GM19372 (cell line): ENCODE data around the gene ACOX3.
"Not testable (repeated sequence)": the region's sequence is repeated elsewhere in the genome, so short reads cannot be mapped to it uniquely, and the experiment has no call there.

Experiments used
- ATAC-seq: cut with Tn5 transposase; IDR thresholded peaks from one replicate; pipeline ENCODE4 v1.9.1; 2021; ENCODE audit warnings: mild to moderate bottlenecking, low read depth, moderate library complexity; ENCODE audit not compliant: unreplicated experiment

Gene ACOX3

DNA sequence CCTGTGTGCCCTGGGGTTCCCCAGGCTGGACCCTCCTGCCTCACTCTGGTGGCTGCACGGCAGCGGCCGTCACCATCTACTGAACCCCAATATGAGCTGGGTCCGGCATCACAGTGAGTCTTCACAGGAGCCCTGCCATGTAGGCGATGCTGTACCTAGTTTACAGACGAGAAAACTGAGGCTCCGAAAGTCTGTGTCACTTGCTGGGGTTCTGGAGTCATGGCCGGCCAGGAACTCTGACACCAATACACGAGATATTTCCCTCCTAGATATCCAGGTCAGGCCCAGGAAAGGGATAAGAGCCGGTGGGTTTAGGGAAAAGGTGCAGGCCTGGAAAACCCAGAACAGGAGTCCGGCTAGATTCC is 96.6 kb downstream of the ACOX3 start:
- no peak for ATAC-seq

DNA sequence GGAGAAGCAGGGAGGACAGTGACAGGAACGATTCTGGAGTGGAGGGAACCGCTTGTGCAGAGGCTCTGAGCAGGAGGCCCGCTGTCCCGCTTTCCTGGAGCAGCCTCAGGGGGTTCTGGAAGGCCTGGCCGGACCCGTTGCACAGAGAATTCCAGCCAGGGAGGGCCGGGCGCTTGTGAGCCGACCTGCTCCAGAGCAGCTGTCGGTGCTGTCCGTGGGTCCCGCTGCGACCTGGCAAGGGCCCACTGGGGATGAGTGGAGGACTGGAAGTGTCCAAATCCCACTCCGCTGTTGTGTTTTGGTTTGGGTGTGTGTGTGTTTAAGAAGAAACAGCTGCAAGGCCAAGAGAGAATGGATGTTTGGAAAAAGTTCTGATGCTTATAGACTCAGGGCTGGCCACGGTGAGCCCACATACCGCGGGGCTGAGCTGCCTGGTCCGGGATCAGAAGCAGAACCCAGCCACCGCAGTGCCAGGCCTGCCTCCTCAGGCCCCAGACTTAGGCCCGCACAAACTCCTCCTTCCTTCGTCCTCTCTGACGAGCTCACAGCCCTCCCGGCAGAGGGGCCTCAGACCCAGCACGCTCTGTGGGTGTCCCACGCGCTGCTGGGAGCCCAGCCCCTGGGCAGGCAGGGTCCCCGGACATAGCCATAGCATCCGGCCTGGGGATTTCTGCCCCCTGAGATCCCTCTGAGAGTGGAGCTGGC is 97.1 kb downstream of the ACOX3 start:
- no peak for ATAC-seq

DNA sequence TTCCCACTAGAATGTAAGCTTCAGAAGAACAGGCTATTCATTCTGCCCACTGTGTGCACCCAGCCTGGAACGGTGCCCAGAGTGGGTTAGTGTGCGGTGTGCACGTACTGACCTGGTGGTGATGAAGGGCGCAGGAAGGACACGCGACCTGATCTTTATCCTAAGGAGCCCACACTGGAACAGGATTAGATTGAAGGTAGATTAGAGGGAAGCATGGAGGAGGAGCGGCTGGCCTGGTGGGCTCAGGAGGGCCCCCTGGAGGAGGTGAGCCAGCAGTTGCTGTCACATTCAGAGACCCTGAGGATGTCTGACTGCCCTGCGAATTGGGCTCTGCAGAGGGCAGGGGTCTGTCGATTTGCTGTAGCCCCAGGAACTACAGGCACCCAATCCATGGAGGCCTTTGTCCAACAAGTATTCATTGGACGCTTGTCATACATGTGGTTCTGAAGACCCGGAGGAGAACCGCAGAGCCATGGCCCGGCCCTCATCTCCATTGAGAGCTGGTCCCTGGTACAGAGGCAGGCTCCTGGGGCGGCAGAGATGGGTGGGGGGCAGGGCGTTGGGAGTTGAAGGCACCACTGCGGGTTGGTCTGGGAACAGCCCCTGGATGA is 97.8 kb downstream of the ACOX3 start:
- no peak for ATAC-seq

DNA sequence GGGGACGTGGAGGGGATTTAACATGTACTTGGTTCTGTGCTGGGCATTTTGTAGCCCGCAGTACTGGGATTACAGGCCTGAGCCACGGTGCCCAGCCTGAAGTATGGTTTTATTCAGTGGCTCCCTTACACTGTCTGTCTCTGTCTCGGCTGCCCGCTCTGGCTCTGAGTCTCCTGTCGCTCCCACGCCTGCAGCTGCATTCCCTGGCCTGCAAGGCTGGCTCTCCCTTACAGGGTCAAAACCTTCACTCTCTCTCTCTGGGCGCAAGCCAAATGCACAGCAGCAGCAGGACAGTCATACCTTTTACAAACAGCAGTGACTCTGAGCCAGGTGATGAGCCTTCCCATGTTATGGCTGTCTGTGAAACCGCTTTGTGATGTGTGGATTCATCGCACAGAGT is 98.8 kb downstream of the ACOX3 start:
- no peak for ATAC-seq

DNA sequence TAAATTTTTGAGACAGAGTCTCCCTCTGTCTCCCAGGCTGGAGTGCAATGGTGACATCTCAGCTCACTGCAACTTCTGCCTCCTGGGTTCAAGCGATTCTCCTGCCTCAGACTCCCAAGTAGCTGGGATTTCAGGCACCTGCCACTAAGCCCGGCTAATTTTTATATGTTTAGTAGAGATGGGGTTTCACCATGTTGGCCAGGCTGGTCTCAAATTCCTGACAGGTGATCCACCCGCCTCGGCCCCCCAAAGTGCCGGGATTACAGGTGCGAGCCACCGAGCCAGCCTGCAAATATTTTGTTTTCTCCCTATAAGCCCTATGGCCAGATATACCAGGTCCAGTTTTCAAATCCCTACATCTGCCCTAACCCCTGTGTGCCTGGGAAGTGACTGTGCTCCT is 99.2 kb downstream of the ACOX3 start:
- not testable (repeated sequence) for ATAC-seq

DNA sequence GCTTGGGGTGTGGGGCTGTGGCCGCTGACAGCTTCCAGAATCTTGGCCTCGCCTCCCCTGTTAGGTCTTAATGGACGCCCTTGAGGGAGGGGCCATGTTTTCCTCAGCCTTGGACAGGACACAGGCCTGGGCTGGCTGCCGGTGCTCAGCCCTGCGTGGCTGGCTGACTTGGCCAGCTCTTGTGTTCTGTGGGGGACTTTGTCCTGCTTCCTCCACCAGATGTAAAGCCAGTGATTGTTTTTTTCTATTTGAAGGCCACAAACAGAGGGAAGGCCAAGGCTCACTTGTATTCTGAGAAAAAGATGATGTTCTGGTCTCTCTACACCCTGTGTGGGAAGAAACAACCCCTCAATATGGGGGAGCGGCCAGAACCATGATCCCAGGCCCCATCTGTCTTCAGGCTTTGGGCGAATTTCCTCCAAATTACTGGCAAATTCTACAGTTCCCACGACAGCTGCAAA is 99.7 kb downstream of the ACOX3 start:
- no peak for ATAC-seq

DNA sequence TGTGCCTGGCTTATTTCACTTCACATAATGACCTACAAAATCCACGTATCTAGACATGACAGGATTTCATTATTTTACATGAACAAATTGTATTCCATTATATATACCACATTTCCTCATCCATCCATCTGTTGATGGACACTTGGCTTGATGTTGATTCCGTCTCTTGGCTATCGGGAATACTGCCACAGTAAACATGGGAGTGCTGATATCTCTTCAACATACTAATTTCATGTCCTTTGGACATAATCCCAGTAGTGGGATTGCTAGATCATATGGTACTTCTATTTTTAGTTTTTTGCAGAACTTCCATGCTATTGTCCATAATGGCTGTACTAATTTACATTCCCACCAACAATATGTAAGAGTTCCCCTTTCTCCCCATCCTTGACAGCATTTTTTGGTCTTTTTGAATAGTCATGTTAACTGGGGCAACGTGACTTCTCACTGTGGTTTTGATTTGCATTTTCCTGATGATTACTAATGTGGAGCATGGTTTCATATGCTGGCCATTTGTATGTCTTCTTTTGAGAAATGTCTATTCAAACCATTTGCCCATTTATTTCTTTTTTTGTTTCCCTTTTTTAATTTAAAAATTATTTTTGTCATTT is 102.1 kb downstream of the ACOX3 start:
- no peak for ATAC-seq

DNA sequence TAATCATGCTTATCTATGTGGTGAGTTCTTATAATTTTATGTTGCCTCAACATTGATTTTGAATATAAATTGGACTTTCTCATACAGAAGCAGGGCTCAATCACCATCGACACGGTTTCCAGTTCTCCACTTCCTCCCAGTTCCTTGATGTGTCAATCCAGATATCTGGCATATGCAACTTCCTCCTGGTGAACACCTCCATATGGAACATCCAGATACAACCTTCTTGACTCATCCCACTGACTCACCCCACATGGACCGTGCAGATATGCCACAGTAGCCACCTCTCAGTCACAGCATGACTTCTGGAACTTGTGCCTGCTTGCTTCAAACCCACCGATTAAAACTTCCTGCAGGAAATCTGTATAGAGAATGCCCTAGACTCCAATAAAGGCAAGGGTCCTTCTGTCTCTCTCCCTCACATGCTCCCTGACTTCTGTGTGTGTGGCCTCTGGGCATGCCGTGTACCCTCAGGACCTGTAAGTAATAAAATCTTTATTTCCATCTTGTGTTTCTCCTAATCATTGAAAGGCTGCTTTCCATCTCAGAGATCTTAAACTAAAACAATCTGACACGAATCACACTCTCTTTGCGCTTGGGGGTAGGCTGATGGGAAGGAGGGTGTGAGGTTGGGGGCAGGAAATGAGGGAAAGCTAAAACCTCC is 104.0 kb downstream of the ACOX3 start:
- ATAC-seq = no peak

DNA sequence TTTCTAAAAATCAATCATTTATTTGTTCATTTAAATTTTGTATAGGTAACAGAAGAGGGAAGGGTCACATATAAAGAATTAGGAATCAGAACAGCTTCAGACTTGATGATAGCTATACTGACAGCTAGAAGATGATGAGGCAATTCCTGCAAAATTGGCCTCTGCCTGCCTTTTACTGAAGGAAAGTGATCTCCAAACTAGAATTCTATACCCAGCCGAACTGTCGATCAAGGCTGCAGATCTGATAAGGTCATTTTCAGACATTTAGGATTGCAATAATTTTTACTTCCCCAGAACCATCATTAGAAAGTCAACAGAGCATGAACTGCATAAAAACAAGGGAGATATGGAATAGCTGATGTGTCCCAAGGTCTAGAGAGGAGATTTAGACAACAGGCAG is 104.7 kb downstream of the ACOX3 start:
- no peak for ATAC-seq

DNA sequence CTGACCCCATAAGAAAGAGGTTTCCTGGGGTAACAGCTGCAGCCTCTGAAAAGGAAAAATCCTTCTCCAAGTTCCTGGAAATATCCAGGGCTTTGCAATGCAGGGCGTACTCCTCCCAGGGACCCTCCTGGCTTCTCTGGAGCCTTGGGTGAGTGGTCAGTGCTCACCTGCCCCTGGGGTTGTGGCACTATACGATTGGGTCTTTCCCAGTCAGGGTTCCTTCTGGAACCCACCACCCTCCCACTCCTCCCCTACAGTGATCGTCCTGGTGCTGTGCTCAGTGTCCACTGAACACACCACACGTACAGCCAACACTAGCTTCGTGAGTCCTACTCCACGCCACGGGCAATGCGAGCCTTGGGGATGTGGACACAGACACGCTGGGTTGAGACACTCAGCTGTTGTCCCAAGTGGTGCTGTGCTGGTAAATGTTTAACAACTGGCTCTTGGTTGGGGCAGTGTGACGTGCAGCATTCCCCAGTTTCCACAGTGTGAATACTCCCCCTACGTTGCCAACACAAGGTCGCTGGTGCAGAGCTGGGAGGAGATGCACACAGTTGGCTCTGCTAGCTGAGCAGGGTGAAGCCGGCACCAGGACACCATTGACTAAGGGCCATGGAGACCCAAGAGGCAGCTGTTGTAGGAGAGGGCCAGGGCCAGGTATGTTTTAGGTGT is 105.6 kb downstream of the ACOX3 start:
- no peak for ATAC-seq

DNA sequence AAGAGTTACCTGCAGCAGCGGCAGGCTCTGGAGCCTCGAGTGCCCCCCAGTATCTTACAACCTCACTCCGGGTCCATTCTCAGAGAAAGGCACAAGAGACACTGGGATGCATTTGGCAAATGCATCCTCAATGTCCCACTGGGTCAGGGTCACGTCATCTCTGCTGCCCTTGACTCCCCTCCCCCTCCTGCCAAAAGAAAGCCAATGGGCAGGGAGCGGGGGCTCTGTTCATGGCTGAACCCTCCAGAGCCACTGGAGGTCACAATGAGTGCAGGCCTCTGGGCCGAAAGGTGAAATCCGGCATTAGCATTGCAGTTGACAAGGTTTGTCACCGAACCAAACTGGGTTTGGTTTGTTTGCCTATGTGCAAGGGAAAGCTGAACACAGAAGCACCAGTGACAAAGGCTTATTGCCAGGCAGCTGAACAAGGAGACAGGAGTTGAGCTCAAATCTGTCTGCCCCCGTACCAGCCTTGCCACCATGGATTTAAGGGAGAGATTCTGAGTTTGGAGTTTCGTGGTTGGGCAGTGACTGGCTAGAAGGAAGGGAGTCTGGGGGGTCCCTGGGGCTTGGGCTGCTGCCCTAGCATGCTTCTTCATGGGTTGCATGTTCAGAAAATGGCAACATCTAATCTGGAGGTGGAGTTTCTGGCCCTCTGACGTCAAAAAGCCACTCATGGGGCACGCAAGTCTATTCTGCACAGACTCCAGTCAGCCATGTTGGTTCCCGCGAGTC is 106.6 kb downstream of the ACOX3 start:
- no peak for ATAC-seq

DNA sequence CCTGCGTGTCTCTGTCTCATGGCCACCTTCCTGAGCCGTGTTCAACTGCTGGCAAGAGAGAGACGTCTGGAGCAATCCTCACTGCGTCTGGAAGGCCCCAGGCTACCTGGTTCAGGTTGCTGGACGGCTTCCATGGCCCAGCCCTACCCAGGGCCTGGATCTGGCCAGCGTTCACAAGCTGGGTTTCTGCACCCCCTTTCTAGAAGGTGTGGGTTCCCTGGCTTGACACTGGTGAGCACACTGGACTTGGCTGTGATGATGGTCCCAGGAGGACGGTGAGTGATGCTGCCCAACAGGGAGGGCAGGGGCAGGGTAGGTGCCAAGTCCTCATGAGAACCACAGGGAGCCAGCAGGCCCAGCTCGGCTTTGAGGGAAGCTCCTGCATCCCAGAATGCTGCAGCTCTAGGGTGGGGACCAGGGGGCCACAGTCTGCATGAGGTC is 107.6 kb downstream of the ACOX3 start:
- no peak for ATAC-seq

DNA sequence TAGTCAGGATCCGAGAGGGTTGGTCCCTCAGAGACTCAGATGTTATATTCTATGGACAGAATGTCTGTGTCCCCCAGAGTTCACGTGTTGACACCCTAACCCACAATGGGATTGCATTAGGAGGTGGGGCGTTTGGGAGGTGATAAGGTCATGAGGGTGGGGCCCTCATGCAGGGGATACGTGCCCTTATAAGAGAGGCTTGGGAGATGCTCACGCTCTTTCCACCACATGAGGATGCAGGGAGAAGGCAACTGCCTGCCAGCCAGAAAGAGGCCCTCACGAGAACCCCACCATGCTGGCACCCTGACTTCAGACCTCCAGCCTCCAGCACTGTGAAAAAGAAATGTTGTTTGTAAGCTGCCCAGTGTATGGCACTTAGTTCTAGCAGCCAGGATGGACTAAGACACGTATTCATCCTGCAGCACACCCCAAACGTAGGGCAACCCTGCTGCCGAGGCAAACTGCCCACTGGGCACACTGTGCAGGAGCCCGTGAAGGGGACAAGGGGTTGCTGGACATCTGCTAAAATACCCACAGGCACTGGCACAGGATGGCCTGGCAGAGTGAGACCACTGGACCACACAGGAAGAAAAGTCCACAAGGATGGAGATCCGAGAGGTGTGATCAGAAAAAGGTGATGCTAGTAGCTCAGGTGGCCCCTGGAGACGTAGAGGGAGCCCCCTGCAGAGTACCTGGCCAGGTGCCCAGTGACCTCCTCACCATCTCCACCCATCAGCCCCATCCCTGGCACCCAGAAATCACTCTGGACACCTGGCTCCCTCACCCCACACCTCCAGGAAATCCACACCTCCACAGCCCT is 108.3 kb downstream of the ACOX3 start:
- no peak for ATAC-seq

DNA sequence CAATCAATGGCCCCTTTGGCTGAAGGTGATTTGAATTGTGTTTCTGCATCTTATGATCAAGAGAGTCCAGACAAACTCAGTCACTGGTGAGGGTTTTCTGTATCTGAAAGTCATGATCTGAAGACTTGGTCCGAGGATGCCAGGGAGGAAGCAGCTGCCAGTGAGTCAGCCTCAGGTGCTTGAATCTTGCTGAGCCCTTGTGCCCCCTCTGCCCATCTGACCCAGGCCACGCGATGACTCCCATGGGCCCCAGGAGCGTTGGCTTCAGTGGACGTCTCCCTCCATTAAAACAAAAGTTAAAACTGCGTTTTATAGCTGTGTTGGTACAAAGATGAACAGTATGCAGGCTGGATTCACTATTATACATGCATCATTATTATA is 109.0 kb downstream of the ACOX3 start:
- ATAC-seq = no peak

DNA sequence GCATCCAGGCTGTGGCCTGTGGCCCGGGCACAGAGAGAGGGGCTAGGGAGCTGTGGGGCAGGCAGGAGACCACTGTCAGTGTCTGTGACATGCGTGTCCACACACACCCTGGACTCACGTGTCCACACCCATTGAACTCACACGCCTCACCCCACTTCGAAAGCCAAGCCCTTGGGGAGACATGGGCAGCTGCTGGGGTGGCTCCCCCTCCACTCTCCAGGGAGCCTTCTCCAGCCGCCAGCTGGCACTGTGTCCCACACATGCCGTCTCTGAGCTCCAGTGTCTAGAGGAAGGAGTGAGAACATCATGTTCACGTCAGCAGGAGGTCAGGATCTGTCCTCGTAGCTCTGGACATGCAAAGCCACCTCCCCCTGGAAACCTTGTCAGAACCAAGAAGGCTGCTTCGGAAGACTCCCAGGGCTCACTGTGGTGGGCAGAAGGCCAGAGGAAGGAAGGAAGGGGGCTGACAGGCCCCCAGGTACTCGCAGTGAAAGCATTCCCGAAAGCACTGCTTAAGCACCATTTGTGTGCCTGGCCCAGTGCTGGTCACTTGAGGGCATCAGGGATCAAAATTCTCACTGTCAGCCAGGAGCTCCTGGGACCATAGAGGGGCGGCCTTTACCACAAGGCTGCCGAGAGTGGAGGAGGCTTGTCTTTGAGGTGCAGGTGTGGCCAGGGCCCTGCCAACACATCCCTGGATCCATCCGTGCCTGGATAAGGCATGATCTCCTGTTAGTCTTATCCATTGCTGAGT is 109.5 kb downstream of the ACOX3 start:
- ATAC-seq = no peak

DNA sequence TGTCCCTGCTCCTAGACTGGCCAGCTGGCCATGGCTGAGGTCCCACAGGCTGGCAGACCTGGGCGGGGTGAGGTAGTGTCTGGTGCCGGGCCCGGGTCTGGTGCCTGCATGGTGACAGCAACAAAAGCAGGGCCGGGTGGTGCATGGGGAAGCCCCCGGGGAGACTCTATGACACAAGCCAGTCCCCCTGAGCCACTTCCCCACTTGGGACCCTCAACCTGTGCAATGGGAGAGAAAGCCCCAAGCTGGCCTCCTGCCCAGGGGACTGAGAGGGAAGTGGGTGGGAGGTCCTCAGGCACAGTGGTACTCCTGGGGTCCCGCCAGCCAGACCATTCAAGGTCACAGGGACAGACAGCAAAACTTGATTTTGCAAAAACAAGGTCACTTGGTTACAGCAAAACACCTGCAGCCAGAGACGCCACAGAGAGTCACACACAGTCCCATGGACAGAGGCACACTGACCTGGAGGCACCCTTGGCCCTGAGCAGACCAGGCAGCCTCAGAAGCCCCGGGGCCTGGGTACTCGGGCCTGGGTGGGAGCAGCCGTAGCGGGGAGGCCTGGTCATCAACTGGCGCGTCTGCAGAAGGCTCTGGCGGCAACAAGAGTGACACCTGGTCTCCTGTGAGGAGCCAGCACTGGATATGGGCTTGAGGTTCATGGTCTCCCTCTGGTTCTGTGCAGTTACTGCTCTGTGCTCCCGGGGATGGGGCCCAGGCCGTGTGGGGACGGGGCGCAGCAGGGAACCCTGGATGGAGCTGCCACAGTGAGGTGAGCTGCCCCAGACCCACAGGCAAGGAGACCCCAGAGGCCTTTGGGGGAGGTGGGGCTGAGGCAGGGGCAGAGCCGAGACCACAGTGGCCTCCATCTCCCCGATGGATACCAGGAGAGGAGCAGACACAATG is 110.4 kb downstream of the ACOX3 start:
- ATAC-seq = no peak

DNA sequence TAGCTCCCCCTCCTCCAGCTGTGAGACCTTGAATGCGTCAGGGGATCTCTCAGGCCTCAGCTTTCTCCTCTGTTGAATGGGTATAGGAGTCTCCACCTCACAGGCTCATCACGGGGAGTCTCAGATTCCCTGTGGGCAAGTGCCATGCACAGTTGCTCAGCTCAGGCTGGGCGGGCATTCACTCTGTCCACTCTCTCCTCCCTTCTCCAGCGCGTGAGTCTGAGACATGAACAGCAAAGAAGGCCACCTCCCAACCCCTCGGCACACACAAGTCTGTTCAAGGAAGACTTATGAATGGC is 111.0 kb downstream of the ACOX3 start:
- no peak for ATAC-seq
